HAP-1 (cell line): ENCODE results near the gene UXS1.
"Not testable (repeated sequence)": the region's sequence is repeated elsewhere in the genome, so short reads cannot be mapped to it uniquely, and the experiment has no call there.

ENCODE experiments used
- DNase-seq, 2 experiments: peaks; one replicate each; pipeline ENCODE4 v3.0.0-alpha.2; 2016 to 2020; ENCODE audit warnings: low spot score in 2 of 2
- H3K27me3 ChIP-seq: fragments of 250-450 bp; sonication (Bioruptor Pico); 2 replicates; pipeline ENCODE4 v1.5.1; 2020; ENCODE audit warnings: low read depth, mild to moderate bottlenecking, moderate library complexity
- H3K36me3 ChIP-seq: fragments of 250-450 bp; sonication (Bioruptor Pico); replicated peaks from 2 replicates; pipeline ENCODE4 v1.5.1; 2020; ENCODE audit warnings: mild to moderate bottlenecking
- H3K4me1 ChIP-seq: fragments of 250-450 bp; sonication (Bioruptor Pico); 2 replicates; pipeline ENCODE4 v1.5.1; 2020; ENCODE audit warnings: mild to moderate bottlenecking
- H3K4me3 ChIP-seq: fragments of 250-450 bp; sonication (Bioruptor Pico); 2 replicates; pipeline ENCODE4 v1.5.1; 2020; ENCODE audit warnings: mild to moderate bottlenecking, moderate library complexity
- H3K9me3 ChIP-seq: fragments of 250-450 bp; sonication (Bioruptor Pico); 2 replicates; pipeline ENCODE4 v1.5.1; 2020; ENCODE audit warnings: mild to moderate bottlenecking, moderate library complexity
- in situ Hi-C: fragments of 300-500 bp; cut with MboI; formaldehyde crosslinking; loops from 3 replicates; pipeline ENCODE4 v1.14.3; 2020; ENCODE audit warnings: low sequenced_read_pairs, inconsistent platforms, mixed read lengths

Gene UXS1

DNA sequence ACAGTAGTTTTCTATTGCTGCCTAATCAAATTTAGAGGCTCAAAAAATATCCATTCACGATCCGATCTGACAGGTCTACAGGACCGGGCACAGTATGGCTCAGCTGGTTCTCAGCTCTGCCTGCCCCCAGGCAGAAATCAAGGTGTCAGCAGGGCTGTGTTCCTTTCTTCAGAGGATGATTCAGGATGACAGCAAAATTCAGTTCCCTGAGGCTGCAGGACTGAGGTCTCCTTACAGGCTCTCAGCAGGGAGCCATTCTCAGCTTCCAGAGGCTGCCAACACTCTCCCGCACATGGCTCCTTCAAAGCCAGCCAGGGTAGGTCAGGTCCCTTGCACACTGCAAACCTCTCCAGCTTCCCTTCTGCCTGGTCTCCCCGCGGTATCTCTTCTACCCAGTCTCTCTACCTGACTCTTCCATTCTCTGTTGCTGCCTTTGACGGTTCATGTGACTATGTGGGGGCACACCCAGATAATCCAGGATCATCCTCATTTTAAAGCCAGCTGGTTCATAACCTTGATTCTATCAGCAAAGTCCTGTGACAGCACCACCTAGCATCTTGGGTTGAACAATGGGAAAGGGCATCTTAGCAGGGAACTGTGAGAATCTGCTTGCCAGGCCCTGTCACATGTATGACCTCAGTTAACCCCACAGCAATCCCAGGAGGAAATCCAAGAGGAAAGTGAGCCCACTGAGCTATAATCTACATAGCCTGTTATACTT, 50.4 kb downstream of the UXS1 start:
- no peaks in the 10 kb centered on the region for H3K27me3 ChIP-seq
- in situ Hi-C loops = no loop called here
- no peaks in the 10 kb centered on the region for H3K9me3 ChIP-seq
- no peaks in the 10 kb centered on the region for H3K4me1 ChIP-seq
- DNase-seq = no peak
- H3K36me3 ChIP-seq = no peaks in the 10 kb centered on the region; the same call in 1 of the 2 replicates
- no peak overlapping the region for H3K4me3 ChIP-seq

DNA sequence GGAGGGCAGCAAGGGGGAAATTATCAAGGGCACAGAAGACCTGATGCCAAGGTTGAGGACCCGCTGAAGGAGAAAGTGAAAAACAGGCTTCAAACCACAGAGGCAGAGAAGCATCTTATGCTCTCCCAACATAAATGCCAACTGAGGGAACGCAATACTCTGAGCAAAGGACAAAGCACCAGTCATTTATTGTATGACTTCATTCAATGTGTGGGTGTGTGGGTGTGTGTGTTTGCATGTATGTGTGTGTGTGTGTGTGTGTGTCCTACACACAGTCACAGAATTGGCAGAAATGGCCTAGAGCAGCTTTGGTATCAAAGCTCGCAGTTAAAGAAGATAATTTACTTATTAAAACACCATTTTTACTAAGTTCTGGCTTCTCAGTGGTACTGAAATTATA, 51.4 kb downstream of the UXS1 start:
- H3K27me3 ChIP-seq = no peaks in the 10 kb centered on the region
- in situ Hi-C loops = no loop called here
- DNase-seq = no peak
- no peaks in the 10 kb centered on the region; the same call in 1 of the 2 replicates for H3K36me3 ChIP-seq
- H3K4me1 ChIP-seq = no peaks in the 10 kb centered on the region
- H3K9me3 ChIP-seq = no peaks in the 10 kb centered on the region
- no peak overlapping the region for H3K4me3 ChIP-seq

- no peak overlapping the region for H3K4me3 ChIP-seq
- no peaks in the 10 kb centered on the region for H3K9me3 ChIP-seq
- no peaks in the 10 kb centered on the region for H3K27me3 ChIP-seq
- no peaks in the 10 kb centered on the region for H3K4me1 ChIP-seq
- H3K36me3 ChIP-seq = no peaks in the 10 kb centered on the region; the same call in 1 of the 2 replicates
- in situ Hi-C loops = no loop called here
- DNase-seq = no peak
These were observed 53.2 kb downstream of the UXS1 start for GRCh38 chr2:106140913-106141312.

DNA sequence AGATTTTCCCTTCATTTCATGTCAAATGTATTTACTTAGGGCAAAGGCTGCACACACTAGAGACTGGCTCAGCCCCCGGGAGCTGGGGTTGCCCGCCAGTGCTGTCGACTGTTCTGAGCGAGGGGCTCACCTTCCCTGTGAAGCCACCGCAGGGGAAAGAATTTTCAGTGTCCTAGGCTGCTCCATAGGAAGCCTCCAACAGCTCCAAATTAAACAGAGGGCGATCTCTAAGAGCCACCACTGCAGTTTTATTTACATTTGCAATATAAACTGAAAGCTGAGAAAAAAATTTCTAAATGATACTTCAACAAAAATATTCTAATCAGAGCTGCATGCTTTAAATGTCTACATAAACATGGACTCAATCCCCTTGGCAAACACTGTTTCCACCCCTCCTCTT, 54.0 kb downstream of the UXS1 start:
- Histone ChIP-seq H3K27me3 (no peaks in the 10 kb centered on the region), H3K4me3 (no peak overlapping the region), H3K36me3 (no peaks in the 10 kb centered on the region; the same call in 1 of the 2 replicates), H3K4me1 (no peaks in the 10 kb centered on the region), H3K9me3 (no peaks in the 10 kb centered on the region)
- in situ Hi-C loops = no loop called here
- no peak for DNase-seq

GRCh38 chr2:106139238-106139935, 54.7 kb downstream of the UXS1 start:
- Histone ChIP-seq H3K9me3 (no peaks in the 10 kb centered on the region), H3K4me1 (no peaks in the 10 kb centered on the region), H3K4me3 (no peak overlapping the region), H3K27me3 (no peaks in the 10 kb centered on the region), H3K36me3 (no peaks in the 10 kb centered on the region)
- no peak for DNase-seq
- in situ Hi-C loops = no loop called here

GRCh38 chr2:106138543-106139237, 55.4 kb downstream of the UXS1 start:
- H3K36me3 ChIP-seq = no peaks in the 10 kb centered on the region

DNA sequence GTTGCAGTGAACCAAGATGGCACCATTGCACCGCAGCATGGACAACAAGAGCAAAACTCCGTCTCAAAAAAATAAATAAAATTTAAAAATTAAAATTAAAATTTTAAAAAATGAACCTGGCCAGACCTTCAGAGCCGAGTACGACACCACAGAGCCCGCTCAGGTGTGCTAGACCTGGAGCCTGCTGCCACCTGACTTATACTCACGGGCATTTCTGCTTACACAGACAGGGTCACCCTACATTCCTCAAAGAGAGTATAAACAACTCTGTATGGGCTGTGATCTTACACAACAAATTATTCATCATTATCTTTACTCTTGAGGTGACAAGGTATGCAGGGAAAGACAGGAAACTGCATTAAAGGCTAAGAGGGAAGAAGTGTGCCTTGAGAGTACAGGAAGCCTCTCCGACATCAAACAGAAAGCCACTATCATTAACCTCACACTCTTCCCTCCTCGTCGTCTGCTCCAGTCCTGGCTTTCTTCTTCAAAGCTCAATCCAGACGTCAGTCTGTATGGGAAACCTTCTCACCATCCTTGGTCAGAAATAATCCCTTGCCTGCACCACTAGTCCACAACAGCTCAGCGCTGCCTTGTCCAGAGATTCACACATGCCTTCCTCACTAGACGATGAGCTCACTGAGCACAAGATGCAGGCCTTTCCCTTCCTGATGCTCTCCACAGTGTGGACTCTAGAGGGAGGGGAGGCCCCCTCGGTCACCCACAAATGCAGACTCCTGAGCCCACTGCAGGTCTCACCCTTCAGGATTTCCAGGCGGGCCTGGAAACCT, 56.2 kb downstream of the UXS1 start:
- no peak for DNase-seq
- Histone ChIP-seq H3K4me3 (no peak overlapping the region), H3K9me3 (no peaks in the 10 kb centered on the region), H3K36me3 (no peaks in the 10 kb centered on the region), H3K4me1 (no peaks in the 10 kb centered on the region), H3K27me3 (no peaks in the 10 kb centered on the region)
- in situ Hi-C loops = no loop called here

More at GRCh38 chr2:106138543-106139237, 55.4 kb downstream of the UXS1 start:
- Histone ChIP-seq H3K4me1 (no peaks in the 10 kb centered on the region), H3K4me3 (no peak overlapping the region), H3K9me3 (no peaks in the 10 kb centered on the region), H3K27me3 (no peaks in the 10 kb centered on the region)
- in situ Hi-C loops = no loop called here
- no peak for DNase-seq

GRCh38 chr2:106131192-106131591, 62.9 kb downstream of the UXS1 start:
- not testable (repeated sequence) for H3K4me3 ChIP-seq

GRCh38 chr2:106130251-106130998, 63.7 kb downstream of the UXS1 start:
- Histone ChIP-seq H3K27me3 (no peaks in the 10 kb centered on the region), H3K36me3 (no peaks in the 10 kb centered on the region; the same call in 1 of the 2 replicates), H3K4me3 (no peak overlapping the region), H3K9me3 (no peaks in the 10 kb centered on the region), H3K4me1 (no peaks in the 10 kb centered on the region)
- in situ Hi-C loops = no loop called here
- DNase-seq = no peak

More at GRCh38 chr2:106131192-106131591, 62.9 kb downstream of the UXS1 start:
- in situ Hi-C loops, DNase-seq, H3K36me3 ChIP-seq, H3K4me1 ChIP-seq, H3K9me3 ChIP-seq, H3K27me3 ChIP-seq: not testable (repeated sequence)

GRCh38 chr2:106129592-106129991, 64.5 kb downstream of the UXS1 start:
- DNase-seq = no peak
- H3K36me3 ChIP-seq = no peaks in the 10 kb centered on the region; the same call in 1 of the 2 replicates
- no peaks in the 10 kb centered on the region for H3K4me1 ChIP-seq
- H3K9me3 ChIP-seq = no peaks in the 10 kb centered on the region
- in situ Hi-C loops = no loop called here
- no peaks in the 10 kb centered on the region for H3K27me3 ChIP-seq
- H3K4me3 ChIP-seq = no peak overlapping the region

DNA sequence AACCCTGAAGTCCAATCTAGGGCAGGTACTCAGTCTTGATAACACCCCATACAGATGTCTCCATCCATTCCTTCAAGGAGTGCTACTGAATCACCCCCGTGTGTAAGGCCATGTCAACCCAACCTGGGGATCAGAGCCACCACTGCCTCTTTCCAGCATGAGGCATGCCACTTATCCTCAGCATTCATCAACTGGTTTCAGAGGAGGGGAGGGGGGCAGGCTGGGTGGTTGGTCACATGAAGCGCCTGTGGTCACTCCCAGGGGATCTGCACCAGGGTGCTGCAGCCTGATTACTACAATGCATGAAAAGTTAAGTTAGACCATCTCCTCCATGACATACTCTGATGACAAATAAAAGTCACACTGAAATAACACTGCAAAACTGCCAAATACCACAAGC, 65.0 kb downstream of the UXS1 start:
- DNase-seq = no peak
- Histone ChIP-seq H3K4me1 (no peaks in the 10 kb centered on the region), H3K4me3 (no peak overlapping the region), H3K36me3 (no peaks in the 10 kb centered on the region; the same call in 1 of the 2 replicates), H3K27me3 (no peaks in the 10 kb centered on the region), H3K9me3 (no peaks in the 10 kb centered on the region)
- in situ Hi-C loops = no loop called here

DNA sequence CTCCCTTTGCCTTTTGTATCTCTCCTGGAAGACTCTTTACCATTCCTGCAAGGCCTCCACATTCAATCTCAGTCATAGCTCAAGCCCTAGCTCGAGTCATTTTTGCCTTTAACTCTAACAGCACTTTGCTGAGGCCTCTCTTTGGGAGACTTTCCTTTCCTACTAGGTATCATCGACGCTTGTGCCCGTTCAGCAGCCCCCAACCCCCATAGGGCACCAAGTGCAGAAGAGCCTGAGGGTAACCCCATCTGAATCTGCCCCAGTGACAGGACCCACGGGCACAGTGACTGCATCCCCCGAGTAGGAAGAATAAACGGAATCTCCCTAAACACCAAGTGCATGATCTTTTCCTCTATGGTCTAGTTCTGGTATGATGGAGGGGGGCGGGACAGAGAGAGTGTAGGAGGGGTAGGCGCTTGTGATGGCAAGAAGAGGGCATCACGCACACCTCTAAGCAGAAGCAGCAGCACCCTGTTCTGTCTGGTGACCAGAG, 66.3 kb downstream of the UXS1 start:
- DNase-seq = no peak
- in situ Hi-C loops = no loop called here
- H3K9me3 ChIP-seq = no peaks in the 10 kb centered on the region
- no peaks in the 10 kb centered on the region for H3K27me3 ChIP-seq
- H3K4me1 ChIP-seq = no peaks in the 10 kb centered on the region
- H3K4me3 ChIP-seq = no peak overlapping the region
- H3K36me3 ChIP-seq = no peaks in the 10 kb centered on the region; the same call in 1 of the 2 replicates
